HTR-8/SVneo (cell line): ENCODE results near the gene SUPT4H1.
A peak's percentile ranks its signal among the peaks of the same experiment; 100 is the strongest.
"Not testable (repeated sequence)": the region's sequence is repeated elsewhere in the genome, so short reads cannot be mapped to it uniquely, and the experiment has no call there.

Experiments
- DNase-seq: peaks from one replicate; pipeline ENCODE4 v3.0.0; 2011; ENCODE audit warnings: low spot score, mixed read lengths; ENCODE audit not compliant: insufficient read length
- FAIRE-seq: peaks from 2 replicates; lab custom pipeline; 2011; peaks lifted over from hg19 to GRCh38; lab: Jason Lieb, UNC

Gene SUPT4H1

DNA sequence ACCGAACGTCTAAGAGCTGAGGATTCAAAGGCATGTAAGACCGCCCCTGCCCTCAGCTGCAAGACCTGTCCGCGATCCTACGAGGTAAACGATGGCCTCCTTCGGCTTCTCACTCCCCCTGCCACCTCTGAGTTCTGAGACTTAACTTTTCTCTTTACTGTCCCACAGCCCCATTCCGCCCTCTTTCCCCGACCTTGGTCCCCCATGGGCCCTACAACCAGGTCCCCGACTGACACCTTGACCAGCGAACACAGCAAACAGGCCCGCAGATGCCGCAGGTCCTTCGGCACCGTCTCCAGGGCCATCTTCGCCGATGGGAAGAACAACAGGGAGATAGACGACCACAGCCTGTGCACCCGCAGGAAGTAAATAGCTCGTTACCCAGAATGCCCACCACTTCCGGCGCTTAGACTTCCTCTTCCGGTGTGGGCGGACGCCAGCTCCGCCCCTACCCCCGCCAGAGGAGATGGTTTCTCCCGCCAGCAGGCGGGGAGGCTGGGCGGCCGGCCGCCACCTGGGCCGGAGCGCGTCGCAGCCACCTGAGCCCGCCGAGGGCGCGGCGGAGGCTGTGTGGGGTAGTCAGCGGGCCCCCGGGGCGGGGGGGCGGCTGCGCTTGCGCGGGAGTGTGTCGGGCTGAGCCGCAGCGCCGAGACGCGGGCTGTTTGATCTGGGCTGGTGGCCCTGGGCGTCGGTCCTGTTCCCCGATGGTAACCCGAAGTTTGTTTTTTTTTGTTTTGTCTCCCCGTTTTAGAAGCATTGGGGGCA, at the start of gene SUPT4H1:
Gene SUPT4H1, minus strand, starts transcription at position 371 of the 765 bp plus-strand sequence. Its CDS starts 66 bp downstream, at position 305.
- peak; percentile 97 for DNase-seq
- peak; percentile 88 for FAIRE-seq

DNA sequence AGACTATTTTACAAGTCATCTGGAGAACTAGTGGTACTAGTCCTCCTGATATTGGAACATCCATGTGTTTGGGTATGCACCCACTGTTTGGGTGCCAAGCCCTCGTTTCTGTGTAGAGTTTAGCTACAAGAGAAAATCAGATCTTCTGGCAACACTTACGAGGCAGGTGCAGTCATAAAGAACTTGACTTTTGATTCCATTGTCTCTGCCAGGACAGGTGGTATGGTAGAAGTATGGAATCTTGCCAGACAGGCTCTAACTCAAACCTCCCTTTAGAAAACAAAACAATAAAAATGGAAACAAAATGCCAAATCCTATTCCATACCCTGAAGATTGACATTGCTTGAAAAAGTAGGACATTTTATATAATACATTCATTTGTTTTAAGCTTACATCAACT, 49.3 kb upstream of the SUPT4H1 start:
- no peak for DNase-seq
- FAIRE-seq = no peak

DNA sequence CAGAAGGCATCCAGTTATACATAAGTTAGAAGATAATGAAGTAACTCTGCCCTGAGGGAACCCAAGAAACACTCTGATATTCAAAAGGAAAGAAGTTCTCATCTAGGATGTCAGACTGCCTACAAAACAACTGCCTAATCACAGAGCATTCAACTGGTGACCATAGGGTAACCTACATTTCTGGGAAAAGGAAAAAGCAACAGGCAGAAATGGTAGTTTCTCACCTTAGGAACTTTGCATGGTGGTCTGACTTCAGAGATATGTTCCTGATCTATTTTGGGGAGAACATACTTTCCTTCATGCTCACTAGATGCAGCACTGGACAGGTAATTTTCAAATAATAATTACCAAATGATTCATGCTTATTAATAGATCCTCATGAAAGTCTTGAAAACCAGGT, 48.8 kb upstream of the SUPT4H1 start:
- DNase-seq = no peak
- FAIRE-seq = peak; percentile 55

DNA sequence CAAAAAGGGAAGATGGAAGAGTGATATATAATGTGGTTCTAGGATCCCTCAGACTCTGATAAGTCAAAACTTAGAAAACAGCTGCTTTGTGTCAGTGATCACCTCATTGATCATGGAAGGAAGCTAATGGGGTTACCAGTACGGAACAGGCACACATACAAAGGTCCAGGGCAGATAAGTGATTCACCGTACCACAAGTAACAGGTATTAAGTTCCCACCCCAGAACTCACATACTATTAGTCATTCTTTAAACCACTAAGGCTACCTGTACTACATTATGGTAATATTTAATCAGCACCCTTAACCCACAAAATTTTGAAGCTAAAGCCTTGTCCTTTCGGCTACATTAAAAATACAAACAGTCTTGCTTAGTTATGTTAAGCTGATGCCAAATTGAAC, 48.0 kb upstream of the SUPT4H1 start:
- no peak for FAIRE-seq
- DNase-seq = no peak

DNA sequence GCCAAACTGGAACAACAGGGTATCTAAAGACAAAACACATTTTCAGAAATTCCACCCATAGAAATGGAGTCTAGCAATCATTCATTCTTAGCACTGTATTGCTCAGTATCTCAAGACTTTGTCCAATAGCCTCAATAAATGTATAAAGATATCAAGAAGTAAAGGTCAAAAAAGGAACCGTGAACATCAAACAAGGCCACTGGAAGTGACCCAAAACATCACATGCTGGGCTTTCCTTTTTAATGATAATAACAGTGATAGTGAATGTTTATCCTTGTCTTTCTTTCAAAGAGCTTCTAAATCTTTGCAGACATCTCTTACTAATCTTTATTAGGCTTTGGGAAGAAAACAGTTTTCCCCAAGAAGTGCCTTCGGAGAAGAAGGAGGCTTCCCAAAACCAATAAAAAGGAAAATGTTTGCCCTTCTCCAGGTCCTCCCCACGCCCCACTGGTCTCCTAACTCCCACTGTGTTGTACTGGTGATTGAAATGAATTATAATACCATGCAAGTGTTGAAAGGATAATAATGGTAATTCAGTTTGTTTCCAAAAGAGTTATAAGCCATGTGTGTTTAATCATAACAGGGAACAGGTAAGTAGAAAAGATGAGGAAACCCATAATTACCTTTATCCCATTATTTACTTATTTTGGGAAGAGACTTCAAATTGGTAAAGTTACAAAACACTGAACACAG, 46.7 kb upstream of the SUPT4H1 start:
- no peak for DNase-seq
- FAIRE-seq = no peak

DNA sequence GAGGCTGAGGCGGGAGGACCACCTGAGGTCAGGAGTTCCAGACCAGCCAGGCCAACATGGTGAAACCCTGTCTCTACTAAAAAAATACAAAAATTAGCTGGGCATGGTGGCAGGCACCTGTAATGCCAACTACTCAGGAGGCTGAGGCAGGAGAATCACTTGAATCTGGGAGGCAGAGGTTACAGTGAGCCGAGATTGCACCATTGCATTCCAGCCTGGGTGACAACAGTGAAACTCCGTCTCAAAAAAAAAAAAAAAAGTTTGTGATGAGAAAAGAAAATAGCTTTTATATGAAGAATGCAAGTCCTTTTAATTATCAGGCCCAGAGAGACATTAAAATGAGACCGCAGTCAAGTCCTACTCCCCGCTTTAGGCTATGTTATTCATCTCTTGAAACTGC, 45.4 kb upstream of the SUPT4H1 start:
- DNase-seq, FAIRE-seq: not testable (repeated sequence)

DNA sequence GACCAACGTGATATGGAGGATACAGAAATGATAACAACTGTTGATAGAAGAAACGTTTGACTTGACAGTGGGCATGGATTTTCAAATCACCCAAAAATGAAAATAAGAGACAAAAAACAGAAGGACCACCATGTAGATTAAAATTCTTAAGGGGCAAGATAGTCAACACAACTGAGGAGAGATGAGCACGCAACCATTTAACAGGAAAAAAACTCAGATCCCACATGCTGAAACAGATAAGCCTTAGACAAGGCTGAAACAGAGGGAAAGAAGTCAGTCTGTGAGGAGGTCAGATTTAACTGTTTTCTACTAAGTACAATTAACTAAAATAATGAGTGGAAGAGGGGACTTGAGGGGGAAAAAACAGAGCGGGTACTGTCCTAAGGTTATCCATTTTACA, 44.2 kb upstream of the SUPT4H1 start:
- FAIRE-seq = peak; percentile 57
- DNase-seq = no peak

GRCh38 chr17:58394534-58395223, 42.7 kb upstream of the SUPT4H1 start:
- DNase-seq (no peak), FAIRE-seq (no peak)

GRCh38 chr17:58391302-58391984, 39.4 kb upstream of the SUPT4H1 start:
- FAIRE-seq (peak; percentile 69), DNase-seq (peak; percentile 35)

GRCh38 chr17:58390884-58391283, 38.9 kb upstream of the SUPT4H1 start:
- no peak for FAIRE-seq
- DNase-seq = no peak

GRCh38 chr17:58388302-58389190, 36.5 kb upstream of the SUPT4H1 start:
- FAIRE-seq (no peak), DNase-seq (no peak)

DNA sequence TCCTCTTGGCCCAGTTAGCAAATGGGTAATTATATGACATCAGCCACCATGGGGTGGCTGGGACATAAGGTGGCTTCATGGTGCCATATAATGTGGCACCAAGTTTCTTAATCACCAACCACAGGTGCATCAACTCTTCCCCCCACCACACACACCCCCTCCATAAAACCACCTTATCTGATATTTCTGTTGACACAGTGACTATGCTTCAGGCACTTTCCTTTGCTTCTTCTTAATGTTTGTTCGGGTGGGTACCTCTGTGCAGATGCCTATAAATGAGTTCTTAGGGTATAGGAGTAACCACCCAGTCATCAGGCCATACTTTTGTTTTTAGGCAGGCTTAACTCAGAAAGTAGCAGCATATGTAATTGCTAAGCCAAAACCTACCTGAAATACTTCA, 35.8 kb upstream of the SUPT4H1 start:
- DNase-seq = no peak
- no peak for FAIRE-seq

DNA sequence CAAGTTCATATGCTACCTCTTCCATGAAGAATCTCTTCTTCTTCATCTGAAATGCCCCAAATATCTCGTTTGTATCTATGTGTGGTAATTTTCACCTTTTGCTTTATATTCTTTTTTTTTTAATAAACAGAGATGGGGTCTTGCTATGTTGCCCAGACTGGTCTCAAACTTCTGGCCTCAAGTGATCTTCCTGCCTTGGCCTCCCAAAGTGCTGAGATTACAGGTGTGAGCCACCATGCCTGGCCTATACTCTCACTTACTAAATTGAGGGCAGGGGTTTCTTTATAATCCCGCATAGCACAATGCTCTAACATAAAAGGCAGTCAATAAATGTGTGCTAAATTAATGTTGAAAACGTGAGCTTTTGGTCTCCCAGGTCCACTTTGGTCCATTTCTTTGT, 34.7 kb upstream of the SUPT4H1 start:
- no peak for FAIRE-seq
- DNase-seq = no peak

GRCh38 chr17:58385359-58385899, 33.4 kb upstream of the SUPT4H1 start:
- DNase-seq = no peak
- FAIRE-seq = no peak

DNA sequence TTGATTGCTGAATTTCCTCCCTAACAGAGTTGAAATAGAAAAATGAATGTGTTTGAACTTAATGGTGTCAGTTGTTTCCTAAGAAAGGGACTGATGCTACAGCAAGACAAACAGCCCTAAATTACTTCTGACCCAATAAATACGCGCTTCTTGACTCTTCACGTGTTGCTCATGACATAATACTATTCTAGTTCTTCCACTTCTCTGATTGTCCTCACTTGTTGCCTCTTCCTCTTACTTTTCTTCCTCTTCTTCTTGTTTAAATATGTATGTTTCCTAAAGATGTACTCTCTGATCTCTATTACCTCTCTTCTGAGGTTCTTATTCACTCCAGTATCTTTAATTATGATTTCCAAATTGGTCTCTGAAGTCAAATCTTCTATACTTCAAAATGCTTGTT, 32.9 kb upstream of the SUPT4H1 start:
- DNase-seq = no peak
- peak; percentile 26 for FAIRE-seq

- DNase-seq (no peak), FAIRE-seq (no peak)
These were observed 32.0 kb upstream of the SUPT4H1 start for GRCh38 chr17:58383892-58384462.

GRCh38 chr17:58382872-58383242, 30.9 kb upstream of the SUPT4H1 start:
- no peak for FAIRE-seq

DNA sequence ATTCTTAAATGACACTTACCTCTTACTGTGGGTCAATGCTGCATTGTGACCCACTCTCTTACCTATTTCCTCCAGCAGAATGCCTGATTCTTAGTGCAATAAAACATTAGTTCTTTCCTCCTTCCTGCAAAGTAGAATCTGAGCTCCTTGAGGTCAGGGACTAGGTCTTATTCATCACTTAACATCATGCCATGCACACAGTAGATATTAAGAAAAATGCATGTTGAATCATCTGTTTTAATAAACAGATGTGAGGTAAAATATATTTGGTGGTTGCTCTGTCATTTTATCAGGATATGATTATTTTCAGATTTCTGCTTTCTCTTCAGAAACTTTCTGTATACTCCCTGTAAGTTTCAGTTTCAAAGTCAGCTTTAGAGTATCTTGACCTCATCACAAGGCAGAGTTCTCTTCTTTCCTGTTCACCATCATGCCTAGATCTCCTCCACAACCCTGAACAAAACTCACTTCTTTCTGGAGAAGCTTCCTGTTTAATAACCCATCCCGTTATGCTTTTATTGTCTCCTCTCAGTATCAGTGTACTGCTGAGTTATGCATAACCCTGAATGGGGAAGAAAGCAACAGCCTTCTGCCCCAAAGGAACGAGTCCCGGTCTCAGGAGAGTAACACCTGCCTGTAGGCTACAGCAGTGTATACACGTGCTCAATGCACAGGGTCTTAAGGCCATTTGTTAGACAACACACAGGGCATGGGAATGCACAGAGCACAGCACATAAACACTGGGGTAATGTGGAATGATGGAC, 30.3 kb upstream of the SUPT4H1 start:
- DNase-seq (no peak), FAIRE-seq (peak; percentile 69)

More at GRCh38 chr17:58382872-58383242, 30.9 kb upstream of the SUPT4H1 start:
- no peak for DNase-seq
